Bone marrow (tissue), 2 donors: ENCODE data around the gene ANKHD1.
"Not testable (repeated sequence)": the region's sequence is repeated elsewhere in the genome, so short reads cannot be mapped to it uniquely, and the experiment has no call there.

Experiments used
- DNase-seq, 2 donors: peaks; one replicate each; lab custom pipeline; 2025; lab: John Stamatoyannopoulos, UW

ANKHD1 gene

DNA sequence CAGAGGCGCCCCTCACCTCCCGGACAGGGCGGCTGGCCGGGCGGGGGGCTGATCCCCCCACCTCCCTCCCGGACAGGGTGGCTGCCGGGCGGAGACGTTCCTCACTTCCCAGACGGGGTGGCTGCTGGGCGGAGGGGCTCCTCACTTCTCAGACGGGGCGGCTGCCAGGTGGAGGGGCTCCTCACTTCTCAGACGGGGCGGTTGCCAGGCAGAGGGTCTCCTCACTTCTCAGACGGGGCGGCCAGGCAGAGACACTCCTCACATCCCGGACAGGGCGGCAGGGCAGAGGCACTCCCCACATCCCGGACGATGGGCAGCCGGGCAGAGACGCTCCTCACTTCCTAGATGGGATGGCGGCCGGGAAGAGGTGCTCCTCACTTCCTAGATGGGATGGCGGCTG is 26.1 kb downstream of the ANKHD1 start:
- DNase-seq = not testable (repeated sequence)

DNA sequence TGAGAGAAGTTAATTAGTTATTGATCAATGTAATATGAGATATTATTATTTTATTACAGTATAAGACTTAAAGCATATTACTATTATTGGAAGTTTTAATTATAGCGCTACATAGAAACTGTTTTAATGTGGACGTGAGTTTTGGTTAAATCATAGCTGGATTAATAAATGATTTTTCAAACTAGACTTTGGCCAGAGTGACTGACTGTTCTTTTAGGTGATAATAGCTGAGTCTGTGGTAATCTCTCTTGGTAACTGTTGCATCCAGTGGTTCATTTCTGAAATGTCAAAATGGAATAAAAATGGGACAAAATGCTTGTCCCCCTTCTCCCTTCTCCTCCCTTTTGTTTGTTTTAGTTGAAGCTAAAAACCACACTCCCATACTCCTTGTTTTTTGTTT is 28.1 kb downstream of the ANKHD1 start:
- no peak for DNase-seq

GRCh38 chr5:140432212-140432611 is 30.6 kb downstream of the ANKHD1 start:
- no peak for DNase-seq

- no peak for DNase-seq
Observed at GRCh38 chr5:140432916-140433315, 31.3 kb downstream of the ANKHD1 start.

DNA sequence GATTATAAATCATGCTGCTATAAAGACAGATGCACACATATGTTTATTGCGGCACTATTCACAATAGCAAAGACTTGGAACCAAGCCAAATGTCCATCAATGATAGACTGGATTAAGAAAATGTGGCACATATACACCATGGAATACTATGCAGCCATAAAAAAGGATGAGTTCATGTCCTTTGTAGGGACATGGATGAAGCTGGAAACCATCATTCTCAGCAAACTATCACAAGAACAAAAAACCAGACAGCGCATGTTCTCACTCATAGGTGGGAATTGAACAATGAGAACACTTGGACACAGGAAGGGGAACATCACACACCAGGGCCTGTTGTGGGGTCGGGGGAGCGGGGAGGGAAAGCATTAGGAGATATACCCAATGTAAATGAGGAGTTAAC is 55.7 kb downstream of the ANKHD1 start:
- DNase-seq = not testable (repeated sequence)

- no peak for DNase-seq
Observed at GRCh38 chr5:140466981-140467742, 65.5 kb downstream of the ANKHD1 start.

GRCh38 chr5:140468188-140468587 is 66.6 kb downstream of the ANKHD1 start:
- no peak for DNase-seq

DNA sequence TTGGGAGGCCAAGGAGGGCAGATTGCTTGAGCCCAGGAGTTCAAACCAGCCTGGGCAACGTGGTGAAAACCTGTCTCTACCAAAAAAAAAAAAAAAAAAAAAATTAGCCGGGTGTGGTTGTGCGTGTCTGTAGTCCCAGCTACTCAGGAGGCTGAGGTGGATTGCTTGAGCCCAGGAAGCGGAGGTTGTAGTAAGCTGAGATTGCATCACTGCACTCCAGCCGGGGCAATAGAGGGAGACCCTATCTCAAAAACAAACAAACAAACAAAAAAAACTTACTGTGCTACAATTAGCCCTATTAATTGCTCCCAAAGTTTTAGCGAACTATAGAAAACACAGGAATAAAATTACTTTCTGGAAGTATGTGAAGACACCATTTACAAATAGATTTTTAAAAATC is 67.6 kb downstream of the ANKHD1 start:
- no peak for DNase-seq

DNA sequence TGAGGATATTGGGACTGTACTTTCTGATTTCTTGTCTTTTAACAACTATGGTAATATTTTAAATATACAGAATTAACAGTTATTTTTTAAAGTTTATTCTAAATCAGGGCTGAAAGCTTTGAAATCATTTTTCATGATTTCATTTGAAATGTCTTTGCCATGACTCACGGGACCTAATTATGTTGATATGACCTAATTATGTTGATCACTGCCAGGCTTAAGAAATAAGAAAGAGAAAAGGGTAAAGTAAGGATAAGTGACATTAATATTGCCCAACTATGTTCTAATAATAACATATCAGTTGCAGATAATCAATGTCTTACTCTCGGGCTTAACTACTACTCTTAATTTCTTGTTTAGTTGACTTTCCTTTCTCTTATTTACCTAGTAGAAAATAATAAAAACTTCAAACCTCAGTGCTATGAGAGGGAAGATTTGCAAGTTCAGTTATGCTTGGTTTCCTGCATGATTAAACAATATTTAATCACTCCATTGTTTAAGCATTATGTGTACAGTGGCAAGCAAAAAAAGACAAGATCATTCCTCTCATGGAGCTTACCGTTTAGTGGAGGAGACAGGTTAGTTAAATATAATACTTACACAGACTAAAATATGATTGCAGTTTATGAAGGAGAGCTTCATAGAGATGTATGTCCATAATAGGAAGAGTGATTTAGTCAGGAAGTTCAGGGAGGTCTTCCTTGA is 78.8 kb downstream of the ANKHD1 start:
- DNase-seq = no peak

DNA sequence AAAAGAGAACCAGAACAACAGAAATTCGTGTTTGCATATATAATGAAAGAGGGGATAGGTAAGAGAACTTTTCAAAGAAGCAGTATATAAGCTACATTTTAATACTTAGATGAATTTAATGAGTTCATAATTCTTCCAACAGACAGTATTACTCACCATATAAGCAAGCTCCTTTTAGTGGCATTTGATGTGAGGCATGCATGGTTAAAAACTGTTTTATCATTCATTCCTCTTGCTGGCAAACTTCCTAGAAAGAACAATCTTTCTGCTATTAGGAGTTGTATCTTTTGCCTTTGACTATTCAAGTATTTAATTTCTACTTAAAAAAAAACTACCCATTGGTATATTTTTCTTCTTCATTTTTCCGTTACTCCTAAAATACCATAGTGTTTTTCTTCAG is 80.1 kb downstream of the ANKHD1 start:
- DNase-seq = no peak

DNA sequence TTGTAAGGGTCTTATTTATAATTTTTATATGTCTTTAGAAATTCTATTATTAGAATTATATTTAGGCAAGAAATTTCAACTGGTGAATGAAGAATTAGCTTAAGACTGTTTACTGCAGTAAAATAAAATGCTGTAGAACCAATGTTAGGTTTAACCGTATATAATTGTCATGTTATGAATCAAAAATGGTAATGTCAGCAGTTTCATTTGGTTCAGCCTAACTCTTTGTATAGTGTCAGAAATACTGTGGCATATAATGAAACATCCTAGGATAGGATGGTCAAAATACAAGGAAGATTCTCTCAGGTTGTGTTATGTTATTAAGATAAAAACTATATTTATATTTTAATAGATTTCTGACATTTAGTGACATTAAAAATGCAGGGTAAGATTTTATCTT is 81.4 kb downstream of the ANKHD1 start:
- DNase-seq = no peak

- not testable (repeated sequence) for DNase-seq
Observed at GRCh38 chr5:140488141-140488540, 86.5 kb downstream of the ANKHD1 start.

DNA sequence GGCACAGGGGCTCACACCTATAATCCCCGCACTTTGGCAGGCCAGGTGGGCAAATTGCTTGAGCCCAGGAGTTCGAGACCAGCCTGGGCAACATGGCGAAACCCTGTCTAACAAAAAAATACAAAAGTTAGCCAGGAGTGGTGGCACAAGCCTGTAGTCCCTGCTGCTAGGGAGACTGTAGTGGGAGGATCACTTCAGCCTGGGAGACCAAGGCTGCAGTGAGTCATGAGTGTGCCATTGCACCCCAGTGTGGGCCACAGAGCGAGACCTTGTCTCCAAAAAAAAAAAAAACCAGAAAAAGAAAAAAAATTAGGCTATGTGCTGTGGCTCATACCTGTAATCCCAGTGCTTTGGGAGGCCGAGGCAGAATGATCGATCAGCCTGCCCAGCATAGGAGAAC is 87.3 kb downstream of the ANKHD1 start:
- DNase-seq = no peak

GRCh38 chr5:140497897-140498296 is 96.3 kb downstream of the ANKHD1 start:
- DNase-seq = no peak

GRCh38 chr5:140498591-140498990 is 97.0 kb downstream of the ANKHD1 start:
- DNase-seq = no peak

DNA sequence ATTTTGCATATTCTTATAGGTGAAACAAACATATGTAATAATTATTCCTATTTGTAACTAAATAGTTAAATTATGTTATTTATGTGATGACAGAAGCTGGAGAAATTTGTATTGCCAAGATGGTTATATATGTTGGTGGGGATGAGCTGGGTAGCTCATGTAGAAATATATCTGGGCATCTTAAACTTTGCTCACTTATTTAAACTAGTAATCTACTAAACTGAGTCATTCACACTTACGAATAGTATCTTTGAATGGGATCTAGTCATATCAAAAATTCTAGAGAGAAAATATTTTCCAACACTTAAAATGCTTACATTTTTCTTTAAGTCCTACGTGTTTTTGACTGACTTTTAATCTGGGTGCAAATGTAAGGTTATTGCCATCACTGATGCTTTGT is 101.2 kb downstream of the ANKHD1 start:
- DNase-seq = no peak

GRCh38 chr5:140509898-140510297 is 108.3 kb downstream of the ANKHD1 start:
- no peak for DNase-seq

DNA sequence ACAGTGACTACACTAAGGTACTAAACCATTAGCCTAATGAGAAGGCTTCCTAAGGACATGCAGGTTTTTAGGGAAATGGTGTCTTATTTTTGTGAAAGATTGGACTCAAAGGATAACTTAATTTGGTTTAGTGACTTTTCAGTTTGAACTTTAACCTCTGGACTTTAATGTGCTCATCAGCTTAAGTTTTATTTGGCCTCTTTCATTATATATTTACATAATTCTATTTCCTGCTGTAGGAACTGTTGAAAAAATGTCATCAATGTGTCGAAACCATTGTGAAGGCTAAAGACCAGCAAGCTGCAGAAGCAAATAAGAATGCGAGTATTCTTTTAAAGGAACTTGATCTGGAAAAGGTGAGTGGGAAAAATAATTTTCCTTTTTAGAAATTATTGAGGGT is 111.5 kb downstream of the ANKHD1 start:
- DNase-seq = no peak

GRCh38 chr5:140524003-140524402 is 122.4 kb downstream of the ANKHD1 start:
- DNase-seq = no peak

GRCh38 chr5:140540227-140540626 is 138.6 kb downstream of the ANKHD1 start:
- DNase-seq = no peak

DNA sequence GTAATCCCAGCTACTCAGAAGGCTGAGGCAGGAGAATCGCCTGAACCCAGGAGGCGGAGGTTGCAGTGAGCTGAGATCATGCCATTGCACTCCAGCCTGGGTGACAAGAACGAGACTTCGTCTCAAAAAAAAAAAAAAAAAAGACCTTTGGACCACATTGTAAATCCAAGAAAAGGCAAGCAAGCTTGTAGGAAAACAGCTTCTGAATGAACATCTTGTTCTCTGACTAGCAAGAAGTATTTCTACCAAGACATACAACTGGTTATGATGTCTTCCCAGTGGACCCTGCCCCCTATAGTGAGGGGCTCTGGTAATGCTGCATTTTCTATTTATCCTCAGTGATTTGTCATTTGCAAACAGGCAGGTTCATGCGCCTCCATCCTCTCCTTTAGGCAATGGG is 141.3 kb downstream of the ANKHD1 start:
- DNase-seq = no peak

DNA sequence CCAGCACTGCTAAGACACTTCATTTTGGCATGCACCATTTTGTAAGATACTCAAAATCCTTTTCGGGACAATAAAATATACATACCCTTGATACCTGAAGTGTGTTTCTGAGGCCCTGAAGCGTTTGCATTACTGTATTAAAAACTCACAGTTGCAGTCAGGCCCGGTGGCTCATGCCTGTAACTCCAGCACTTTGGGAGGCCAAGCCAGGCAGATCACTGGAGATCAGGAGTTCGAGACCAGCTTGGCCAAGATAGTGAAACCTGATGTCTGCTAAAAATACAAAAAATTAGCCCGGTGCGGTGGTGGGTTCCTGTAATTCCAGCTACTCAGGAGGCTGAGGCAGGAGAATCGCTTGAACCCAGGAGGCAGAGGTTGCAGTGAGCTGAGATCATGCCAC is 143.4 kb downstream of the ANKHD1 start:
- DNase-seq = no peak

DNA sequence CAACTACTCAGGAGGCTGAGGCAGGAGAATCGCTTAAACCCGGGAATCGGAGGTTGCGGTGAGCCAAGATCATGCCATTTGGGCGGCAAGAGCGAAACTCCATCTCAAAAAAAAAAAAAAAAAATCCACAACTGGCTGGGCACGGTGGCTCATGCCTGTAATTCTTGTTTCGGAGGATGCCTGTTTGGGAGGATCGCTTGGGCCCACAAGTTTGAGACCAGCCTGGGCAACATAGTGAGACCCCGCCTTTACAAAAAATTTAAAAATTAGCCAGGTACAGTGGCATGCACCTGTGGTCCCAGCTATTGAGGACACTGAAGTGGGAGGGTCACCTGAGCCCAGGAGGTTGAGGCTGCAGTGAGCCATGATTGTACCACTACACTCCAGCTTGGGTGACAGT is 144.0 kb downstream of the ANKHD1 start:
- DNase-seq = no peak
